IPS-NIHi7 (cell line): Measurements from ENCODE around the gene MAGEA9B.
"Not testable (repeated sequence)": the region's sequence is repeated elsewhere in the genome, so short reads cannot be mapped to it uniquely, and the experiment has no call there.

ENCODE experiments used
- DNase-seq: peaks from one replicate; pipeline ENCODE4 v3.0.0; 2012; ENCODE audit warnings: mixed read lengths; ENCODE audit errors: extremely low spot score

MAGEA9B gene

GRCh38 chrX:149534926-149535602 lies 52.2 kb downstream of the MAGEA9B start:
- not testable (repeated sequence) for DNase-seq

GRCh38 chrX:149533999-149534398 lies 53.3 kb downstream of the MAGEA9B start:
- DNase-seq, result not testable (repeated sequence)

- not testable (repeated sequence) for DNase-seq
These were observed 54.4 kb downstream of the MAGEA9B start for GRCh38 chrX:149532868-149533267.
